Stimulated activated CD8-positive, alpha-beta memory T cell treated with anti-CD3 and anti-CD28 coated beads, Interleukin-12 subunit alpha, Interleukin-12 subunit beta, amount 100 ng/mL, for 4 hours (primary cell): ENCODE data around the gene RALB.
"Not testable (repeated sequence)": the region's sequence is repeated elsewhere in the genome, so short reads cannot be mapped to it uniquely, and the experiment has no call there.

Experiments used
- DNase-seq: peaks from one replicate; pipeline ENCODE4 v3.0.0-alpha.2; 2020; ENCODE audit warnings: low read depth

The RALB gene

DNA sequence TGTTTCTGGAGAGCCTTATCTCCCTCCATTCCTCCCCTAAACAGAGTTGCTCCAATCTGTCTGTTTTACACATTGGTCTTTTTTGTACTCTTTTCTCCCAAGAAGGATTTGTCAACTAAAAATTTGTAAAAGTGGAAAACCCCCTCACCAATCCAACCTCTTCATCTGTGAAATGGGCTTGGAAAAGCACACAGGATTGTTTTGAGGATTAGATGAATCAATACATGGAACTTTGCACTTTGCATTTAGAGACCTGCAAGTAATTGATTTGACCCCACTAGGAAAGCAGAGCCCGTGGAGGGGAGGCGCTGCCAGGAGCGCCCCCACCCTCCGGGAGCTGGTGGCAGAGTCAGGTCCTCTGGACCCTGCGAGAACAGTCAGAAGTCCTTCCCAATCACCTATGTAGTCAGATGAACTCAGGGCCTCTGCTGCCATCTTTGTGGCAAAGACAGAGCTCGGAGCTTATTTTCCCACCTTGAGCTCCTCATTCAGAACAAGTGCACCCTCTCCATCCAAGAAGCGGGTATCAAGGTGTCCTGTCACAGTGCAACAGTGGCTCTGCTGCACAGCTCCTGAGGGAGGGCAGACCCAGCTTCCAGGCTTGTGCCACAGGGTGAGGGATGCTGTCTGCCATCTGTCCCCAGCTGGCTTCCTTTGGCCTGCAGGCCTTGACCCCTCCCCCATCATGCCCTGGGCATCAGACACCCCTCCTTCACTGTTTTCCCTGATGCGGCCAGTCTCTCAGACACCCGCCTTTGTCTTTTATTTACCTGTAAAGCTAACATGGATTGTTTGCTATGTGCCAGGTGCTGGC, 27.7 kb upstream of the RALB start:
- DNase-seq = no peak

DNA sequence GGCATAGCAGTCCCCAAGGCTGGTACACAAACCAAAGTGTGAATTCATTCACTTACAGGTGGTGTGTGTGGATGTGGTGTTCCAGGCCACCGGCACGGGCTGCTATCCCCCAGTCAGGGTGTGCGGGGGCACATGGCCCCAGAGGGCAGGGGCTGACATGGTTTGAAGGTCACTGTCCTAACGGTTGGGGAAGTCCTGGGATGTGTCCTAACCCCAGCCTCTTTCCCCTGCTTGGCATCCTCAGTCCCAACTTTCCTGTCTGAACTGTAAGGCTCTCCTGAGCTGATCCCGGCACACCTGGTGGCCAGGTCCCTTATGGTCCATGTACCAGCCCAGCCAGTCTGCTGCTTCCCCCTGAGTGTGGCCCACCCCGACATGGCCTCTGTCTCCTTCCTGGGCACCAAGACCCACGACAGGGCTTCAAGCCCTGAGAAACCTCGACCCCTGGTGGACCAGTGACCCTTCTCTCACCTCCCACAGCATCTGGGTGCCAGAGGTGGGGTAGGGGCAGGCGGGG, 27.0 kb upstream of the RALB start:
- DNase-seq = no peak

DNA sequence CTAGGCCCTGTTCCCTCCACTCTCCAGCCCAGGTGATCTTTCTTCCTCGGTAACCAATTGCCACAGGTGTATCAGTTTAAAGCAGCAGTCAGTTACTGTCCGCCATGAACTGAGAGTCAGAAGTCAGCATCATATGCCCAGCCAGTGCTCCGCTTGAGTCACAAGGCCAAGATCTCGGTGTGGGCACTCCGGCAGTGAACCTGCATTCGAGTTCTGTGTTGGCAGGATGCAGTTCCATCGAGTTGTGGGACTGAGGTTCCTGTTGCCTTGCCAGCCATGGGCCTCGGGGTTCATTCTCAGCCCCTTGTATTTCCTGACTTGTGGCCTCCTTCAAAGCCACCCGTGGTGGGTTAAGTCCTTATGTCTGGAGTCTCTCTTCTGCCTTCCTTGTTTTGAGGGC, 26.3 kb upstream of the RALB start:
- no peak for DNase-seq

DNA sequence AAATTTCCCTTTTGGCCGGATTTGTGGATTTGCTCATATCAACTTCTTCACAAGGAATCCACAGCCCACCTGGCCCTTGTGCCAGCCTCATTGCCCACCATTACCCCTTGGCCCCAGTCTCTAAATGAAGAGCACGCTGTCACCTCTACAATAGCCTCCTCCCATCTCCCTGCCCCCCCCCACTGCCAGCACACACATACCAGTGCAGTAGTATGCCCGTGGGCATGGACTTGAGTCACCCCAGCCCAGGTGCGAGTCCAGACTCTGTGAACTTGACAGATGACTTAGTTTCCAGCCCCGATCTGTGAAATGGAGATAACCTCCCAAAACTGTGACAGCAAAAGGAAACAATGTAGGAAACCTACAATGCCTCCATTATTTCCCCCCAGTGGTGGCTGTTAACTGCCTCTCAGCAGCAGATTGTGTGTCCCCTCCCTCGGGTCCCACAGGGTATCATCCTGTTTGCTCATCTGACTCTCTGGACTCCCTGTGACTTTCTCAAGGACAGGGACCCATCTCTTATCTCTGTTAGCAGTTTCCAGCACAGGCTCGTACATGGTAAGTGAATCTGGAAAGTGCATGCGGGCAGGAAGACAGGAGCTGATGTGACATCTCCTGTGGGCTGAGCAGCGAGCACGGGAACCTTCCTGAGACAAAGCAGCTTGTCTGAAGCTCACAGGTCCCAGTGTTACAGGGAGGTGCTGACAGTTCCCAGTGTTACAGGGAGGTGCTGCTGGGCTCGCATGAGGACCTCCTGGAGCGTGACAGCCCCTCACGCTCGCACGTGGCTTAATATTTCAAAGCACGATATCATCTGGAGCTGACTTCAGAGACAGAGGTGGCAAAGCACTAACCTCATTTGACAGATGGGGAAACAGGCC, 25.3 kb upstream of the RALB start:
- no peak for DNase-seq

DNA sequence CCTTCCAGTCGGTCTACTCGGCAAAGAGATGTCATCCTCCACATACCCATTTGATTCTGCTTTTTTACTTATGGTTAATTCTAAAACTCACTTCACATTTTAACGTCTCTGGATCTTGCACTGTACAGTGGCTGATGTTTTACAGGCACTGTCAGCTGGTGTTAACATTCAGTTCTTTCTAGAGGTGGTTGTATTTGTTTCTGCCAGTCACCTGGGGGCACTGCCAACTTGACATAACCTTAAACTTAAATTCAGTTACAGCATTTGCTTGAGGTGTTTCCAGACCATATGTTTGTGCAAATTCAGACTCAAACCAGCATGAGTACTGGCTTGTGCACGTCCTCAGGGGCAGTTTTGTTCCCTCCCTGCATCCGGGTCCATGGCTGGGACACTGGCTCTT, 24.1 kb upstream of the RALB start:
- DNase-seq = no peak

DNA sequence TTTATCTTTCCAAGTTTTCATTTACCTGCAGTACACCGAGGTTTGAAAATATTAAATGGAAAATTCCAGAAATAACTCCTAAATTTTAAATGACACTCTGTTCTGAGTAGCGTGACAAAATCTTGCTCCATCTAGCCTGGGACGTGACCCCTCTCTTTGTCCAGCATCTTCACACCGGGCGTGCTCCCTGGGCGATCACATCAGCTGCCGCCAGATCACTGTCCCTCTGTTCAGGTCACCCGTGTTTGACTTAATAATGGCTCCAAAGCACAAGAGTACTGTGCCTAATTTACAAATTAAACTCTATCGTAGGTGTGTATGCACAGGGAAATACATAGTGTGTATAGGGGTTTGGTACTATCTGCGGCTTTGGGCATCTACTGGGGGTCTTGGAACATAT, 23.3 kb upstream of the RALB start:
- DNase-seq = no peak

DNA sequence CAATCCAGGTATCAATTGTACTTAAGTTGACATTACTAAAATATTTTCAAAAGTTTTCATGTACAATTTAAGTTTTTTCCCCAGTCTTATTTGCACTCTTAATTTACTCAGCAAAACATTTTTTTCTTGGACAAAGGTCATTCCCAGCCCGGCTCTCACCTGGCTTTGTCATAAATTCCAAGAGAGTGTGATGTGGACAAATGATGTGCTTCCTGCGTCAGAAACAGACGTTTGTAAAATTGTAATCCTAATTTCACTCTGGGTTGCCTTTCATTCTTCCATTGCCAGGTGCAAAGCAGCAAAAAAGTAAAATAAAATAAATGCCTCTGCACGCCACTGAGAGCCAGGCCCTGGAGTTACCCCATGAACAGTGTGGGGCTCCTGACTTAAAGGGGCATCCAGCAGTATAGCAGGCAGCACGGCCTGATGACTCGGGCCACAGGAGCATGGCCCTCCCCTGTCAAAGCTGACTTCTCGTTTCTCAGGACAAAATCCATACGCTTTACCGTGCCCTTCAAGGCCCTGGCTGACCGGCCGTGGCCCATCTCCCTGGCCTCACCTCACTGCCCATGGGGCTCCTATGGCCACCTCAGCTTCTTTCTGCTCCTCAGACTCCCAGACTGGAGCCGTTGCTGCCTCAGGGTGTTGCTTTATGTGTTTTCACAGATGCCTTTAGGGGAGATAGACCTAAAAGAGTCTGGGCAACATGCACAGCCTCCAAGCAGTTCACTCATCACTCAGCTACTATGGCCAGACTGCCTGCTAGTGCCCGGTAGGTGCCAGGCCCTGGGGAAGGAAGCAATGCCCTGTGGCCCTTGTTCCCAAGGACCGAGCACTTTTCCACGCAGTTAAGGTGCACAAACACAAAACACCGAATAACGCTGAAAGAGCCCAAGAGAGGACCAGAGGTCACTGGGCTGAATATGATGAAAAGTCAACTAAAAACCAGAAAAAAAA, 21.9 kb upstream of the RALB start:
- DNase-seq = no peak

DNA sequence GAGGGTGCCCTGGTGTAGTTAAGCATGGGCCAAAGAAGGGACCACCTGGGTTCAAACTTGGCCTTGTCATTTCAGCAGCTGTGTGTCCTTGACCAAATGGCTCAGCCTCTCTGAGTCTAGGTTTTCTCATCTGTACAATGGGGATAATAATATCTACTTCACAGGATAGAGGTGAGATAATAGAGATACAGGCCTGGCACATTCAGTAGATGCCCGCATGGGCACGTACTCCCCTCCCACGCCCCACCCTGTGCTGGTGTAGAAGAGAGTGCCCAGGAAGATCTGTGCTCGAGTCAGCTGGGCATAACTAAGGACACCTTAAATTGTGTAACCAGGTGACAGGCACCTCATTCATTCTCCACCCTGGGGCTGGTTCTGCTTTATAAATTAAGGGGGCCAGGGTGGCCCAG, 21.1 kb upstream of the RALB start:
- DNase-seq = peak; percentile 18

DNA sequence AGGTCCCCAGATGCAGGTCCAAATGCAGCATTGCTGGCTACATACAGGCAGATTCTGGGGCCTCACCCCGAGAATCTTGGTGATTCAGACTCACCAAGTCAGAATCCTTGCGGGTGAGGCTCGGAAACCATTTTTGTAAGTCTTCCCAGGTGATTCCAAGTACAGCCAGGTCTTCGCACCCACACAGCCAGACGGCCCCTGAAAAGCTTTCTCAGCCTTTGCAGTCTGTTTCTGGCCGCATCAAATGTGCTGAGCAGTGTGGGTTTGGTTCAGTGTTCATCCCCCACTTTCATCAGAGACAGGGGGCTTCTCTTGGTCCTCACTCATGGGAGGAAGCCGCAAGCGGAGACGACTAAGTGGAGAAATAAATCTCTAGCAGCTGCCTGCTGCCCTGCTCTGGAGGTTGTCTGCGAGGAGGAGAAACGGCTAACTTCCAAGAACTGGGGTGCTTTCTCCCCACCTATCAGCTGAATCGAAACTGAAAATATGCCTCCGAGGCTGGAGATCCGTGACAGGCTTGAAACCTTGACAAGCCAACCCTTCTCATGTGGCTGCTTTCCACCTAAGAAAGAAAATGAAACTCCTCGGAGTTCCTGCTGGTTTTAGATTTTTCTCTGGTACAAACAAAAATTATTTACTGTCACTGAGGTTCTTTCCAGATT, 20.5 kb upstream of the RALB start:
- DNase-seq = peak; percentile 52

DNA sequence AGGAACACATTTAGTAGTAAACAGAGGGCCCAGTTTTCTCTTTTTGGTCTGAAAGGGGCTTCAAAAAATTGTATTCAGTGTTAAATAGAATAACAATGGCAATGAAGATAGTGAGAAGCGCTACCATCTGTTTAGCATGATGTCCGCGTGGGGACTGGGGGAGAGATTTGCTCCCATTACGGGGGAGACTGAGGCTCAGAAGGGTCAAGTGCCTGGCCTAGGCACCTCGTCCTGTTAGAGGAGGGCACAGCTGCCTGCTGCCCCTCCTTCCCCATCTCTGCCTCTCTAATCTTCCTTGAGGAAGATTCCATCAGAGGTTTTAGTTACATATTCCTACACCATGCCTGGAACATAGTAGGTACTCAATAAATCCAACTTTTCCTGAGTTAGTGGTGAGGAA, 19.4 kb upstream of the RALB start:
- no peak for DNase-seq

DNA sequence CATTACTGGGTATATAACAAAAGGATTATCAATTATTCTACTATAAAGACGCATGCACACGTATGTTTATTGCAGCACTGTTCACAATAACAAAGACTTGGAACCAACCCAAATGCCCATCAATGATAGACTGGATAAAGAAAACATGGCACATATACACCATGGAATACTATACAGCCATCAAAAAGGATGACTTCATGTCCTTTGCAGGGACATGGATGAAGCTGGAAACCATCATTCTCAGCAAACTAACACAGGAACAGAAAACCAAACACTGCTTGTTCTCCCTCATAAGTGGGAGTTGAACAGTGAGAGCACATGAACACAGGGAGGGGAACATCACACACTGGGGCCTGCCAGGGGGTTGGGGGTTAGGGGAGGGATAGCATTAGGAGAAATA, 17.5 kb upstream of the RALB start:
- DNase-seq = not testable (repeated sequence)

DNA sequence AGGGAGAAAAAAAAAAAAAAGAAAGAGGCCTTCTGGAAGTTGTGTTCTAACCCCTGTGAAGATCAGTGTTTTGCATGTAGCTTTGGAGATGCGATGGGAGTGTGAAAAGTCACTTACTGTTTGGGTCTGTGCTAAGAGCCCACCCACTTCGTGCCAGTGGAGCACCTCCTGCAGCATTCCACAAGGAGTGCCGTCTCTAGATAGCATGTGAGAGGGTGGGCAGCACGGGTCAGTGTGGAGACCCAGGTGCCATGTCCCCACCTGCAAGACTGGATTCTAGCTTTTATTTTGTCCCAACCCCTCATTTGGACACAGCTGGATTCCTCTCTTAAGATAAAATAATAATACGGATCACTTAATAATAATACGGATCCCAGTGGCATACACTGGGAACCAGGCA, 17.0 kb upstream of the RALB start:
- no peak for DNase-seq

DNA sequence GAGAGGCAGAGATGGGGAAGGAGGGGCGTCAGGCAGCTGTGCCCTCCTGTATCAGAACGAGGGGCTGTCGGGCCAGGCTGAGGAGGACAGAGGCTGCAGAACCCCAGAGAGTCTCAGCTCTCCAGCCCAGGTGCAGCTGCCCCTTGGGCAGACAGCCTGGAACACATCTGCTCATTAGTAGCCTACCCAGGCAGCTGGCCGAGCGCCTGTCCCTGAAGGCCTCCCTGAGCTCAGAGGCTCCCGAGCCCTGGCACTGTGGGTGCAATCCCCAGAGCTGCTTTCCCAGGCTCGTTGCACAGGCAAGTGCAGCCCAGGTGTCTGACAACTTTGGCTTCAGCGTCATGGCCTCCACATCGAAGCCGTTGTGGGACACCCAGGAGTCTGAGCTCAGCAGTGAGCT, 16.3 kb upstream of the RALB start:
- DNase-seq = no peak

DNA sequence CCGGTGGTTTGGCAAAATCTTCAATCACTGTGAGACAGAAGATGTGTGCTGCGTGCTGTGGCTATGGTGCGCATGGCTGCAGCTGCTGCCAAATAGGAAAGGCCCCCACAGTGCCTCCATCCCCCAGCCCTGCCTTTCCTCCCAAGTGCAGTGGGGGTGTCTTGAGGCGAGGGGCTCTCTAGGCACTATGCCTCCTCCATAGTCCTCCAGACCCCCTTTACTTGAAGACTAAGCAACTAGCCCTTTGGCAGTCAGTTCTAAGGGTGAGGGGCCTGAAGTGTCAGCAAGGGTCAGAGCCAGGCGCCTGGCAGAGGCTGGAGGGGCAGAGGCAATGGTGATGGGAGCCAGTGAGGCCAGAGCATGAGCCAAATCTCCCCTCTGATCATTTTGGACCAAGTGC, 15.9 kb upstream of the RALB start:
- no peak for DNase-seq

DNA sequence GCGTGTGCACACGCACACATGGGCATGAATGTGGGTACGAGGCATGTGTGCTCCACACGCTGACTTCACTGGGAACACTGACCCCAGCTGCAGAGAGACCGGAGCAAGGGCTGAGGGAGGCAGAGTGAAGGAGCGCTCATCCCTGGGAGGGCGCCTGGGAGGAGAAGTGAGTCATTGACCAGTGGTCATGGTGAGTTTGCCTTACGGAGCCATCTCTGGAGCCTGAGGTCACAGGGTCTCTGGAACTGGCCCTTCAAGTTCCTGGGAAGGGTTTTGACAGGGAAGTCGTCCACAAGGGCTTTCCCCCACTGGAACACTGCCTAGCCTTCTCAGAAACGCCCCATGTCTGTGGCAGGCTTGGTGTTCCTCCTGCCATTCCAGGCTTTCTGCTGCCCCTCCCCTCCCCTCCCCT, 15.2 kb upstream of the RALB start:
- DNase-seq = no peak

DNA sequence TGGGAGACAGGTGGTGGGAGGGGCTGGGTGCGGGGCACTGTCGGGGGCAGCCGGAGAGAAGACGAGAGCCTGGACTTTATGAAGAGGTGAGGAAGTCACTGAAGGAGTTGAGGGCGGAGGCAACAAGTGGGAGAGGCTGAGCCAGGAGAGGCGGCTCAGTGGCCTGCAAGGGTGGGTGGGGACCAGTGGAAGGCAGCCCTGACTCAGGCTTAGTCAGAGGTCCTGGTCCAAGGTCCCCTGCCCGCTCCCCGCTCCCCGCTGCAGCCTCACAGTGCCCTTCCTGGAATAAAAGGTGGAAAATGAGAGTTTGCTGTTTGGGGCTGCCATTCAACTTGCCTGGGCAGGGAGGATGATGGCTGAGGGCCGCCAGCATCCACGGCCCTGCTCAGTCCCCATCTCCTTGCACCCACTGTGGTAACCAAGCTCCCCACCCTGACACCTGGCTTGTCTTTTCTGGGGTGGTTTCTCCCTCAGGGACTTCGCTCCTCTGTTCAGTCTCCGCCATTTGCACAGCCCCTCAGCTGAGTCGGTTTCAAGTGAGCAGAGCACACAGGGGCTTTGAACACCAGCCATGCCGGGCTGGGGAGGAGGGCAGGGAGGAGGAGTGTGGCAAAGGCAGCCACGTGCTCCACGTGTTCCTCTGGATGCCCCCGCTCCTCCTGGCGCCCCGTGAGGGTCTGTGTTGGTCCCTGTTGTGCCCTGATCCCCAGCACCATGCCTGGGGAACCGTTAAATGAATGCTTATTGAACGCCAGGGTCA, 13.7 kb upstream of the RALB start:
- DNase-seq = no peak

DNA sequence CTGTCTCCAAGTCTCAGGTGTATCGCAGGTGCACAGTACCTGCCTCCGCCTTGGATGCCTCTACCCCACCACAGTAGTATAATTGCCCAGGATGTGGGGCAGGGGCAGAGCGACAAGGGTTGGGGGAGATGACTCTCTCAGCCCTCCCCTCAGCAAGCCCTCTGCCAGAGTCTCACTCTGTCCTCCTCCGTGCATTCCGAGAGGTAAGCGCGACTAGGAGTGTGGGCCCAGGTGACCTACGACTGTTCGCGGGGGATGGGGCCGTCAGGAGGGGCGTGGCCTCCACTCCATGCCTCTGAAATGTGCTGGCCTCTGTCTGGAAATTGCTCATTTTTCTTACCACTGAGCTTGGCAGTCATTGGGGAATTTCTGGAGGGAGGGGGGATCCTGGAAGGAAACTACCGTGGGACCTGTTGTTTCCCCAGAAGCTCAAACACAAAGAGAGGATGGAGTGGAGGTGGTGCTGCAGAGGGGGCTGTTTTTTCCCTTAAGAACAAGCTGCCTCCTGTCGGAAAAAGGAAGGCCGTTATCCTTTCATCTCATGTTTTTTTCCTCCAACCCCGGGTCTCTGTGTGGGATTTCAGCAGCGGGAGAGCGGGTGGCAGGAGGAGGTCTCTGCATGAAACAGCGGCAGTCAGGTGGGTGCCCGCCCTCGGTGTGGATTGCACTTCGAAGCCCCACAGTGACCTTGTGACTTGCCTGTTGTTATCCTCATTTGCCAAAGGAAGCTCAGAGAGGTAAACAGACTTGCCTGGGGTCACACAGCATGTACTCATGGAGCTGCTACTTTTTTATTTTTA, 13.0 kb upstream of the RALB start:
- DNase-seq = no peak

DNA sequence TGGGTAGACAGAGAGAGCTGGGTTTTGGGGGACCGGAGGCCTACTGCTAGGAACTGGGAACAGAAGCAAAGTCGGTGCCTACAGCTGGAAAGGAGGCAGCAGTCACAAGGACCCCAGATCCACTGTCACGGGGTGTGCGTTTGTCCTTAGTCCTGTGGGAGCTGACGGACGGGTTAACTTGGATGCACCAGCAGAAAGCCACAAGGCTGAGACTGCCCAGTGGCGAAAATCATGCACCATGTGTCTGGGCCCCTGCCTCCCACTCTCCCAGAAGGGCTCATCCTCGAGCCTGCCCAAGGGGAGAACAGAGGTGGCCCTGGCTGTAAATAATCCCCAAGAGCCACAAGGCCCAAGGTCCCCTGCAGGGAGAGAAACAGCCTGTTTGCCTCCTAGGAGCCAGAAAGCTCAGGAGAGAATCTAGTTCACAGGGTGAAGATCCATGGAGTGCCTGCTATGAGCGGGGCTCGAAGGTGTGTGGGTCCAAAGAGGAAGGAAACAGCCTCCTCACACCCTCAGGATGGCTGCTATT, 11.7 kb upstream of the RALB start:
- DNase-seq = no peak

DNA sequence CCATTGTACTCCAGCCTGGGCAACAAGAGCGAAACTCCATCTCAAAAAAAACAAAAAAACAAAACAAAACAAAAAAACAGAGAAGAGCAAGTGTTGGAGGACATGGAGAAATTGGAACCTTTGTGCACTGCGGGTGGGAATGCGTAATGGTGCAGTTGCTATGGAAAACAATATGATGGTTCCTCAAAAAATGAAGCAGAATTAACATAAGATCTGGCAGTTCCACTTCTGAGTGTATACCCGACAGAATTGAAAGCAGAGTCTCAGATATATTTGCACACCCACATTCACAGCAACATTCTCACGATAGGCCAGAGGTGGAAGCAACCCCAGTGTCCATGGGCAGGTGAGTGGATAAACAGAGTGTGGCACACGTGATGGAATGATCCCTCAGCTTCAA, 11.0 kb upstream of the RALB start:
- no peak for DNase-seq

DNA sequence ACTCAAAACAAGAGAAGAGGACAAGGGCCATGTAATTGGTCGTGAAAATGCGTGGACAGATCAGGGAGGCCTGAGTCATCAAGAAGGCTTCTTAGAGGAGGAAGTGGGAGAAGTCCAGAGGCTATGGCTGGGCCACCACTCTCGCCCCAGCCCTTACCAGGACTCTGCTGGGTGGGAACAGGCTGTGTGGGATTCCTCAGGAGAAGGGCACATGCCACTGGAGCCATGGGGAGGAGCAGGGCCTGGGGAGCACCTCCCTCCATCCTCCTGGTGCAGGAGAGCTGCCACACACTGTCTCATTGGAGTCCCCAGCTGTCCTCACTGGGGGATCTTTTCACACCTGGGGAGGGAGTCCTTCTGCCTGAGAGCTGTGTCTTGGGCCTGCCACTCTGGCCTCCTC, 9.4 kb upstream of the RALB start:
- DNase-seq = no peak
